HCT116 (cell line): ENCODE results near the gene ADGRB2. TPM values are rescaled to one million over a fixed set of nuclear protein-coding genes. Genes with fewer than 3 reads are reported as not detected.

Experiments used
- ATAC-seq: fragments of 200-7000 bp; cut with Tn5 transposase; 2 replicates; pipeline ENCODE4 v1.9.1; 2020; ENCODE audit warnings: mild to moderate bottlenecking, moderate library complexity
- BruUV-seq: library from RNA; stranded (reverse); fragments of 400-500 nt; replicated peaks from 2 replicates; lab custom pipeline; 2021; lab: Mats Ljungman, UMichigan
- CTCF ChIA-PET: fragments of 300-600 bp; sonication (Branson Sonifier 250); formaldehyde crosslinking; loops from one replicate; lab custom pipeline; 2021; ENCODE audit warnings: antibody characterized with exemption; lab: Charles Lee
- POLR2A ChIA-PET: fragments of 300-600, 350-600 bp; sonication (Branson Sonifier 250); formaldehyde crosslinking; loops from one replicate; lab custom pipeline; 2021; ENCODE audit warnings: antibody characterized with exemption; lab: Charles Lee
- RAD21 ChIA-PET, 2 experiments: fragments of 300-600 bp; sonication (Branson Sonifier 250); formaldehyde crosslinking; loops; one replicate each; lab custom pipeline; 2023; ENCODE audit warnings: low total read pairs in 2 of 2; ENCODE audit not compliant: uncharacterized antibody in 2 of 2, unreplicated experiment in 2 of 2, low non-redundant PET in 1 of 2; lab: Charles Lee
- DNase-seq: peaks from one replicate; pipeline ENCODE4 v3.0.0-alpha.2; 2010; ENCODE audit warnings: low read depth, low spot score
- H2AFZ ChIP-seq: fragments of 200-600 bp; shearing (Covaris generic), sonication (generic); 2 replicates; pipeline ENCODE4 v1.6.1; 2017; ENCODE audit warnings: low read depth, mixed run types, mixed read lengths, antibody characterized with exemption, low read length; ENCODE audit not compliant: poor library complexity, severe bottlenecking
- H3K27ac ChIP-seq: 2 replicates; pipeline ENCODE4 v1.5.1; 2012; ENCODE audit warnings: low read depth, low read length
- H3K27me3 ChIP-seq: fragments of 200-600 bp; sonication (generic); 2 replicates; pipeline ENCODE4 v1.6.1; 2016; ENCODE audit warnings: mixed run types, low read length, mixed read lengths; ENCODE audit not compliant: insufficient read depth
- H3K36me3 ChIP-seq, 2 experiments: fragments of 200-500 bp in 1 of 2; fragments of 200-600 bp in 1 of 2; sonication (Bioruptor generic) in 1 of 2; sonication (generic) in 1 of 2; 2 replicates each; pipeline versions ENCODE4 v1.5.1 to v1.6.1; 2014 to 2016; ENCODE audit warnings: low read length in 2 of 2, inconsistent platforms in 1 of 2, mixed read lengths in 1 of 2, mixed run types in 1 of 2; ENCODE audit not compliant: insufficient read depth in 2 of 2, control insufficient read depth in 1 of 2
- H3K4me1 ChIP-seq, 2 experiments: fragments of 200-600 bp in 1 of 2; sonication (generic) in 1 of 2; 2 replicates each; pipeline versions ENCODE4 v1.5.1 to v1.6.1; 2012 to 2017; ENCODE audit warnings: low read length in 2 of 2, inconsistent platforms in 1 of 2, mild to moderate bottlenecking in 1 of 2, mixed read lengths in 1 of 2, mixed run types in 1 of 2, moderate library complexity in 1 of 2; ENCODE audit not compliant: insufficient read depth in 2 of 2, control insufficient read depth in 1 of 2
- H3K4me2 ChIP-seq: fragments of 200-600 bp; sonication (generic); 2 replicates; pipeline ENCODE4 v1.6.1; 2017; ENCODE audit warnings: mixed run types, low read length, mixed read lengths
- H3K4me3 ChIP-seq, 2 experiments: fragments of 200-600 bp in 1 of 2; sonication (generic) in 1 of 2; replicated peaks in 1 of 2; 2 replicates each; pipeline ENCODE4 v1.5.1; 2011 to 2016; ENCODE audit warnings: low read length in 2 of 2, control low read depth in 1 of 2, low read depth in 1 of 2, mild to moderate bottlenecking in 1 of 2, mixed read lengths in 1 of 2, mixed run types in 1 of 2
- H3K79me2 ChIP-seq: fragments of 200-600 bp; sonication (generic); 2 replicates; pipeline ENCODE4 v1.6.1; 2017; ENCODE audit warnings: mild to moderate bottlenecking, mixed run types, low read length, moderate library complexity, mixed read lengths; ENCODE audit not compliant: insufficient read depth
- H3K9ac ChIP-seq: fragments of 200-600 bp; sonication (generic); 2 replicates; pipeline ENCODE4 v1.6.1; 2016; ENCODE audit warnings: low read length, mixed read lengths
- H3K9me2 ChIP-seq: fragments of 200-600 bp; sonication (generic), shearing (Covaris generic); 2 replicates; pipeline ENCODE4 v1.6.1; 2017; ENCODE audit warnings: mixed run types, mild to moderate bottlenecking, moderate library complexity; ENCODE audit not compliant: insufficient read depth
- H3K9me3 ChIP-seq, 2 experiments: fragments of 200-500 bp in 1 of 2; fragments of 200-600 bp in 1 of 2; sonication (Bioruptor generic) in 1 of 2; sonication (generic) in 1 of 2; 2 replicates each; pipeline ENCODE4 v1.6.1; 2014 to 2017; ENCODE audit warnings: low read length in 2 of 2, mixed read lengths in 2 of 2, inconsistent platforms in 1 of 2, low read depth in 1 of 2, mild to moderate bottlenecking in 1 of 2, mixed run types in 1 of 2, moderate library complexity in 1 of 2; ENCODE audit not compliant: control insufficient read depth in 1 of 2, insufficient read depth in 1 of 2
- H4K20me1 ChIP-seq: fragments of 200-600 bp; sonication (generic), shearing (Covaris generic); 2 replicates; pipeline ENCODE4 v1.6.1; 2017; ENCODE audit warnings: mixed run types, mild to moderate bottlenecking, moderate library complexity; ENCODE audit not compliant: insufficient read depth
- EZH2 ChIP-seq: fragments of 200-600 bp; sonication (generic); IDR thresholded peaks from 2 replicates; pipeline ENCODE4 v1.6.1; 2017; ENCODE audit warnings: antibody characterized with exemption, mixed run types
- EZH2phosphoT487 ChIP-seq: fragments of 200-600 bp; IDR thresholded peaks from 2 replicates; pipeline ENCODE4 v1.6.1; 2018; ENCODE audit warnings: antibody characterized with exemption, borderline replicate concordance
- RAD21 ChIP-seq: IDR thresholded peaks from 2 replicates; pipeline ENCODE4 v1.6.1; 2012; ENCODE audit warnings: low read depth, mild to moderate bottlenecking
- TCF7L2 ChIP-seq: IDR thresholded peaks from 2 replicates; pipeline ENCODE4 v1.7.0; 2011; ENCODE audit warnings: borderline replicate concordance, inconsistent platforms; ENCODE audit not compliant: insufficient read depth, insufficient read length; ENCODE audit errors: extremely low read depth
- ZBTB33 ChIP-seq: IDR thresholded peaks from 2 replicates; pipeline ENCODE4 v1.6.1; 2011; ENCODE audit warnings: mild to moderate bottlenecking, low read length, moderate library complexity; ENCODE audit not compliant: insufficient replicate concordance; ENCODE audit errors: extremely low read depth
- intact Hi-C: fragments of 100-400 bp; cut with micrococcal nuclease; formaldehyde crosslinking; loops from 2 replicates; pipeline ENCODE4 v1.10.0; 2022
- total RNA-seq: library from RNA; stranded (reverse); gene quantifications from one replicate; pipeline ENCODE4 v1.2.1, GENCODE V29; 2021; ENCODE audit not compliant: unreplicated experiment

ADGRB2 gene
- total RNA-seq, 1 experiment from 2014 or later, result 10.1 TPM

GRCh38 chr1:31787261-31787660 lies 23.1 kb upstream of the ADGRB2 start:
- no peak for DNase-seq
- H3K9ac ChIP-seq, result no peak overlapping the region
- no peak overlapping the region for H2AFZ ChIP-seq
- CTCF ChIA-PET, result interaction anchor here (2.5 kb wide), 1 partner anchor 123 kb away, joined by 105 read pairs; no protein-coding TSS in a partner anchor
- no peak overlapping the region for H3K4me3 ChIP-seq
- intact Hi-C loops, result loop anchor here (10.0 kb wide), 1 partner anchor 602 kb away; no protein-coding TSS in a partner anchor
- H3K4me1 ChIP-seq, result peaks cover 3 to 22% of the 10 kb centered on the region in 2 experiments; a peak in 3 of 4 replicates
- no peaks in the 10 kb centered on the region for H3K27me3 ChIP-seq
- no TSS peak for BruUV-seq
- no peaks in the 10 kb centered on the region for H3K9me3 ChIP-seq
- ATAC-seq, result no peak
- no peaks in the 10 kb centered on the region for H3K9me2 ChIP-seq
- H4K20me1 ChIP-seq, result no peaks in the 10 kb centered on the region
- H3K27ac ChIP-seq, result no peak overlapping the region
- TF ChIP-seq EZH2phosphoT487 (no peak), ZBTB33 (no peak), EZH2 (no peak), RAD21 (no peak), TCF7L2 (no peak)
- POLR2A ChIA-PET, result no interaction called here
- no peaks in the 10 kb centered on the region for H3K36me3 ChIP-seq
- H3K4me2 ChIP-seq, result peak overlapping the region; percentile 95; the same call in 1 of the 2 replicates
- RAD21 ChIA-PET, result interaction anchor here in 1 of 2 experiments (2.5 kb wide), 1 partner anchor 122 kb away, joined by 28 read pairs; no protein-coding TSS in a partner anchor
- no peaks in the 10 kb centered on the region for H3K79me2 ChIP-seq
